WTC11 (cell line): Measurements from ENCODE around the gene HDGFL3. TPM values are rescaled to one million over a fixed set of nuclear protein-coding genes. Genes with fewer than 3 reads are reported as not detected.
A peak's percentile ranks its signal among the peaks of the same experiment; 100 is the strongest.

ENCODE experiments used
- ATAC-seq: fragments of 200-7000 bp; cut with Tn5 transposase; 2 replicates; pipeline ENCODE4 v1.10.0; 2021; ENCODE audit warnings: mild to moderate bottlenecking, moderate library complexity
- CTCF ChIA-PET: fragments of 300-600 bp; sonication (Branson Sonifier 250); formaldehyde crosslinking; loops from one replicate; lab custom pipeline; 2021; ENCODE audit warnings: antibody characterized with exemption; lab: Charles Lee
- POLR2A ChIA-PET: fragments of 350-600 bp; sonication (Branson Sonifier 250); formaldehyde crosslinking; loops from one replicate; lab custom pipeline; 2021; ENCODE audit warnings: antibody characterized with exemption; lab: Charles Lee
- DNase-seq: peaks from one replicate; pipeline ENCODE4 v3.0.0; 2021; ENCODE audit warnings: low spot score
- H3K27ac Mint-ChIP-seq: 2 replicates; pipeline ENCODE4 v1.8.0; 2021; ENCODE audit warnings: mixed read lengths
- H3K27me3 Mint-ChIP-seq: 2 replicates; pipeline ENCODE4 v1.8.0; 2021; ENCODE audit warnings: low read depth, mild to moderate bottlenecking, moderate library complexity, mixed read lengths
- H3K36me3 Mint-ChIP-seq: 2 replicates; pipeline ENCODE4 v1.8.0; 2021; ENCODE audit warnings: mixed read lengths
- H3K4me1 Mint-ChIP-seq: 2 replicates; pipeline ENCODE4 v1.8.0; 2022; ENCODE audit warnings: mixed read lengths
- H3K4me3 Mint-ChIP-seq: 2 replicates; pipeline ENCODE4 v1.8.0; 2021; ENCODE audit warnings: mild to moderate bottlenecking, moderate library complexity, mixed read lengths
- H3K9me3 Mint-ChIP-seq: 2 replicates; pipeline ENCODE4 v1.8.0; 2021; ENCODE audit warnings: mixed read lengths
- ARID4B ChIP-seq: sonication (generic); formaldehyde crosslinking; IDR thresholded peaks from 2 replicates; pipeline ENCODE4 v1.8.0; 2023; ENCODE audit warnings: missing genetic modification reagents, mild to moderate bottlenecking, borderline replicate concordance
- ATF1 ChIP-seq: sonication (generic); formaldehyde crosslinking; IDR thresholded peaks from 2 replicates; pipeline ENCODE4 v1.8.1; 2023; ENCODE audit warnings: mild to moderate bottlenecking, moderate library complexity, missing genetic modification reagents
- CBFB ChIP-seq: sonication (generic); formaldehyde crosslinking; IDR thresholded peaks from 2 replicates; pipeline ENCODE4 v1.8.1; 2022; ENCODE audit warnings: mild to moderate bottlenecking, low read depth, missing genetic modification reagents
- CREB1 ChIP-seq: sonication (generic); formaldehyde crosslinking; IDR thresholded peaks from 2 replicates; pipeline ENCODE4 v1.8.0; 2023; ENCODE audit warnings: mild to moderate bottlenecking, missing genetic modification reagents
- FOXJ3 ChIP-seq: sonication (generic); formaldehyde crosslinking; IDR thresholded peaks from 2 replicates; pipeline ENCODE4 v1.9.0; 2021; ENCODE audit warnings: missing genetic modification reagents, mild to moderate bottlenecking, borderline replicate concordance
- GABPB1 ChIP-seq: sonication (generic); formaldehyde crosslinking; IDR thresholded peaks from 2 replicates; pipeline ENCODE4 v1.8.1; 2023; ENCODE audit warnings: mild to moderate bottlenecking, missing genetic modification reagents
- IRF2 ChIP-seq: sonication (generic); formaldehyde crosslinking; IDR thresholded peaks from 2 replicates; pipeline ENCODE4 v1.8.0; 2022; ENCODE audit warnings: low read depth, missing genetic modification reagents, borderline replicate concordance
- NFE2L1 ChIP-seq: sonication (generic); formaldehyde crosslinking; IDR thresholded peaks from 2 replicates; pipeline ENCODE4 v1.8.1; 2023; ENCODE audit warnings: missing genetic modification reagents
- NR3C1 ChIP-seq: sonication (generic); formaldehyde crosslinking; conservative IDR thresholded peaks from 2 replicates; pipeline ENCODE4 v1.8.1; 2023; ENCODE audit warnings: low read depth, mild to moderate bottlenecking, missing genetic modification reagents
- PRDM15 ChIP-seq: sonication (generic); formaldehyde crosslinking; IDR thresholded peaks from 2 replicates; pipeline ENCODE4 v1.8.0; 2022; ENCODE audit warnings: missing genetic modification reagents
- TP53 ChIP-seq: sonication (generic); formaldehyde crosslinking; IDR thresholded peaks from 2 replicates; pipeline ENCODE4 v1.8.1; 2023; ENCODE audit warnings: mild to moderate bottlenecking, missing genetic modification reagents
- total RNA-seq: library from RNA; stranded (reverse); gene quantifications from 3 replicates; pipeline ENCODE4 v1.2.3, GENCODE V29; 2021
- TF ChIP-seq, protein P1 (sequence below): fragments of 250-450 bp; sonication (Bioruptor Pico); IDR thresholded peaks from 2 replicates; pipeline ENCODE4 v1.9.0; 2021; ENCODE audit warnings: mild to moderate bottlenecking, borderline replicate concordance
- TF ChIP-seq, protein P2 (sequence below): sonication (generic); formaldehyde crosslinking; IDR thresholded peaks from 2 replicates; pipeline ENCODE4 v1.8.1; 2023; ENCODE audit warnings: mild to moderate bottlenecking, missing genetic modification reagents, moderate library complexity
- TF ChIP-seq, protein P3 (sequence below): sonication (generic); formaldehyde crosslinking; IDR thresholded peaks from 2 replicates; pipeline ENCODE4 v1.8.1; 2023; ENCODE audit warnings: mild to moderate bottlenecking, missing genetic modification reagents, moderate library complexity
- TF ChIP-seq, protein P4 (sequence below): fragments of 250-450 bp; sonication (Bioruptor Pico); IDR thresholded peaks from 2 replicates; pipeline ENCODE4 v1.9.0; 2021; ENCODE audit warnings: moderate library complexity, mild to moderate bottlenecking, inconsistent platforms, borderline replicate concordance

HDGFL3 gene
- total RNA-seq, 1 experiment from 2014 or later: 124 TPM

DNA sequence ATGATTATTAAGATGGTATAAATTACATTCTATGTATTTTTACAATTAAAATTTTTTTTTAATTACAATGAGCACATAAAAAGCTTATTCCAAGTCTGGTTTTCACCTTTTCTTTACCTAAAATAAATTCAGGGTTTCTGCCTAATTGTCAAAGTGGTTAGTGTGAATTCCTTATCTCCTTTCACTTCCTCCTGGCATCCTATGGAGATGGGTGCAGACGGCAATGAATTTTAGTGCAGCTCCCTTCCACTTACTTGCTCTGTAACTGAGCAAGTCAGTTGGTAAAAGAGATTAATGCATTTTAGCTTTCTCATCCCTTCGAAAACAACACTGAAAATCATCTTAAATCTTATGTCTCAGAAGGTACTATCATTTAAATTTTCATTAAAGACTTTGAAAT is 13.1 kb downstream of the HDGFL3 start (continued):
- TF ChIP-seq NR3C1 (no peak), FOXJ3 (no peak)
- TF ChIP-seq, protein P1, sequence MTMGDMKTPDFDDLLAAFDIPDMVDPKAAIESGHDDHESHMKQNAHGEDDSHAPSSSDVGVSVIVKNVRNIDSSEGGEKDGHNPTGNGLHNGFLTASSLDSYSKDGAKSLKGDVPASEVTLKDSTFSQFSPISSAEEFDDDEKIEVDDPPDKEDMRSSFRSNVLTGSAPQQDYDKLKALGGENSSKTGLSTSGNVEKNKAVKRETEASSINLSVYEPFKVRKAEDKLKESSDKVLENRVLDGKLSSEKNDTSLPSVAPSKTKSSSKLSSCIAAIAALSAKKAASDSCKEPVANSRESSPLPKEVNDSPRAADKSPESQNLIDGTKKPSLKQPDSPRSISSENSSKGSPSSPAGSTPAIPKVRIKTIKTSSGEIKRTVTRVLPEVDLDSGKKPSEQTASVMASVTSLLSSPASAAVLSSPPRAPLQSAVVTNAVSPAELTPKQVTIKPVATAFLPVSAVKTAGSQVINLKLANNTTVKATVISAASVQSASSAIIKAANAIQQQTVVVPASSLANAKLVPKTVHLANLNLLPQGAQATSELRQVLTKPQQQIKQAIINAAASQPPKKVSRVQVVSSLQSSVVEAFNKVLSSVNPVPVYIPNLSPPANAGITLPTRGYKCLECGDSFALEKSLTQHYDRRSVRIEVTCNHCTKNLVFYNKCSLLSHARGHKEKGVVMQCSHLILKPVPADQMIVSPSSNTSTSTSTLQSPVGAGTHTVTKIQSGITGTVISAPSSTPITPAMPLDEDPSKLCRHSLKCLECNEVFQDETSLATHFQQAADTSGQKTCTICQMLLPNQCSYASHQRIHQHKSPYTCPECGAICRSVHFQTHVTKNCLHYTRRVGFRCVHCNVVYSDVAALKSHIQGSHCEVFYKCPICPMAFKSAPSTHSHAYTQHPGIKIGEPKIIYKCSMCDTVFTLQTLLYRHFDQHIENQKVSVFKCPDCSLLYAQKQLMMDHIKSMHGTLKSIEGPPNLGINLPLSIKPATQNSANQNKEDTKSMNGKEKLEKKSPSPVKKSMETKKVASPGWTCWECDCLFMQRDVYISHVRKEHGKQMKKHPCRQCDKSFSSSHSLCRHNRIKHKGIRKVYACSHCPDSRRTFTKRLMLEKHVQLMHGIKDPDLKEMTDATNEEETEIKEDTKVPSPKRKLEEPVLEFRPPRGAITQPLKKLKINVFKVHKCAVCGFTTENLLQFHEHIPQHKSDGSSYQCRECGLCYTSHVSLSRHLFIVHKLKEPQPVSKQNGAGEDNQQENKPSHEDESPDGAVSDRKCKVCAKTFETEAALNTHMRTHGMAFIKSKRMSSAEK (CRISPR knock-in tag): no peak
- TF ChIP-seq, protein P2, sequence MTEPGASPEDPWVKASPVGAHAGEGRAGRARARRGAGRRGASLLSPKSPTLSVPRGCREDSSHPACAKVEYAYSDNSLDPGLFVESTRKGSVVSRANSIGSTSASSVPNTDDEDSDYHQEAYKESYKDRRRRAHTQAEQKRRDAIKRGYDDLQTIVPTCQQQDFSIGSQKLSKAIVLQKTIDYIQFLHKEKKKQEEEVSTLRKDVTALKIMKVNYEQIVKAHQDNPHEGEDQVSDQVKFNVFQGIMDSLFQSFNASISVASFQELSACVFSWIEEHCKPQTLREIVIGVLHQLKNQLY (CRISPR knock-in tag): no peak

- peaks cover 13% of the 10 kb centered on the region for H3K36me3 Mint-ChIP-seq
- H3K4me3 Mint-ChIP-seq: no peak overlapping the region
- POLR2A ChIA-PET: no interaction called here
Measured at GRCh38 chr15:83193721-83194120, 13.9 kb downstream of the HDGFL3 start.

DNA sequence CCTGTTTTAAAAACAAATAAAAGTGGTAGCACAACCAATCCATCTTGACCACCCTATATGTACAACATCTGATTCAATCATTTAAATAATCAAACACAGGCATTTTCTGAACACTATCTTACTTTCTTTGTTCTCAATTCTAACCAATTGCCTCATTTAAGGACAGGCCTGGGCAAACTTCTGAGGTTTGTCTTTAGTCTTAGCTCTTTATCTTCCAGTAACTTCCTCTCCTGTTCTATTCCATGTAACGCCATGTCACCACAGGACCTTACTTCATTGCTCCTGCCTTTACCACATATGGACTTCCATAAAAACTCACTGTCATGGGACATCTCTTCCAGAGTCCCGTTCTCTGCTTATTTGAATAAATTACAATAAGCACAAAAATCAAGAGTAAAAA is 14.9 kb downstream of the HDGFL3 start:
- H3K4me3 Mint-ChIP-seq: no peak overlapping the region
- H3K36me3 Mint-ChIP-seq: peaks cover 16% of the 10 kb centered on the region
- DNase-seq (no peak), ATAC-seq (no peak)
- H3K4me1 Mint-ChIP-seq: peaks cover 44% of the 10 kb centered on the region
- peaks cover 13% of the 10 kb centered on the region for H3K9me3 Mint-ChIP-seq
- CTCF ChIA-PET: no interaction called here
- no peaks in the 10 kb centered on the region for H3K27me3 Mint-ChIP-seq
- peak overlapping the region; percentile 16 for H3K27ac Mint-ChIP-seq
- POLR2A ChIA-PET: no interaction called here
- TF ChIP-seq, protein P3, sequence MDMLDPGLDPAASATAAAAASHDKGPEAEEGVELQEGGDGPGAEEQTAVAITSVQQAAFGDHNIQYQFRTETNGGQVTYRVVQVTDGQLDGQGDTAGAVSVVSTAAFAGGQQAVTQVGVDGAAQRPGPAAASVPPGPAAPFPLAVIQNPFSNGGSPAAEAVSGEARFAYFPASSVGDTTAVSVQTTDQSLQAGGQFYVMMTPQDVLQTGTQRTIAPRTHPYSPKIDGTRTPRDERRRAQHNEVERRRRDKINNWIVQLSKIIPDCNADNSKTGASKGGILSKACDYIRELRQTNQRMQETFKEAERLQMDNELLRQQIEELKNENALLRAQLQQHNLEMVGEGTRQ: no peak
- TF ChIP-seq NFE2L1: no peak
- TF ChIP-seq GABPB1 (CRISPR knock-in tag): no peak
- TF ChIP-seq, protein P4, sequence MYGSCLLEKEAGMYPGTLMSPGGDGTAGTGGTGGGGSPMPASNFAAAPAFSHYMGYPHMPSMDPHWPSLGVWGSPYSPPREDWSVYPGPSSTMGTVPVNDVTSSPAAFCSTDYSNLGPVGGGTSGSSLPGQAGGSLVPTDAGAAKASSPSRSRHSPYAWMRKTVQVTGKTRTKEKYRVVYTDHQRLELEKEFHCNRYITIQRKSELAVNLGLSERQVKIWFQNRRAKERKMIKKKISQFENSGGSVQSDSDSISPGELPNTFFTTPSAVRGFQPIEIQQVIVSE (CRISPR knock-in tag): no peak
- TF ChIP-seq IRF2 (CRISPR knock-in tag): no peak
- TF ChIP-seq ARID4B (CRISPR knock-in tag): no peak
- no peak for TF ChIP-seq ATF1 (CRISPR knock-in tag)
- no peak for TF ChIP-seq PRDM15 (CRISPR knock-in tag)
- TF ChIP-seq CREB1: no peak
- TF ChIP-seq CBFB: no peak

More at GRCh38 chr15:83193721-83194120, 13.9 kb downstream of the HDGFL3 start:
- CTCF ChIA-PET: no interaction called here
- no peak overlapping the region for H3K27ac Mint-ChIP-seq
- DNase-seq: no peak
- no peak for TF ChIP-seq TP53 (CRISPR knock-in tag)
- TF ChIP-seq NFE2L1: no peak
- TF ChIP-seq, protein P2 (CRISPR knock-in tag): no peak
- peaks cover 9% of the 10 kb centered on the region for H3K9me3 Mint-ChIP-seq
- H3K27me3 Mint-ChIP-seq: no peaks in the 10 kb centered on the region
- peaks cover 44% of the 10 kb centered on the region for H3K4me1 Mint-ChIP-seq
- no peak for ATAC-seq
